ENCODE data around the gene POLDIP3. TPM values are rescaled to one million over a fixed set of nuclear protein-coding genes. Genes with fewer than 3 reads are reported as not detected.
A peak's percentile ranks its signal among the peaks of the same experiment; 100 is the strongest.
"Not testable (repeated sequence)": the region's sequence is repeated elsewhere in the genome, so short reads cannot be mapped to it uniquely, and the experiment has no call there.

POLDIP3 gene
- total RNA-seq, 1 donor from 2014 or later: 22.4 TPM

- Histone ChIP-seq H3K9me3 (ENCODE audit: control insufficient read depth in 3 of 3, low read length in 3 of 3) (no peaks in the 10 kb centered on the region), H3K27ac (ENCODE audit: low read depth, low read length) (no peak overlapping the region), H3K4me3 (ENCODE audit: low read length in 3 of 3) (no peak overlapping the region), H3K9ac (ENCODE audit: low read depth in 1 of 3, low read length in 3 of 3) (no peak overlapping the region), H3K4me1 (ENCODE audit: control insufficient read depth in 3 of 3, insufficient read depth in 3 of 3, low read length in 3 of 3) (no peaks in the 10 kb centered on the region), H3K27me3 (ENCODE audit: control insufficient read depth in 3 of 3, insufficient read depth in 3 of 3, low read length in 3 of 3) (no peaks in the 10 kb centered on the region), H3K36me3 (ENCODE audit: control insufficient read depth in 3 of 3, insufficient read depth in 3 of 3, low read length in 3 of 3) (peaks cover 2 to 7% (median 5%) of the 10 kb centered on the region in 3 donors)
Observed at GRCh38 chr22:42565956-42566355, 48.7 kb downstream of the POLDIP3 start.

- Histone ChIP-seq H3K27me3 (ENCODE audit: control insufficient read depth in 3 of 3, insufficient read depth in 3 of 3, low read length in 3 of 3) (no peaks in the 10 kb centered on the region), H3K9ac (ENCODE audit: low read depth in 1 of 3, low read length in 3 of 3) (no peak overlapping the region), H3K4me1 (ENCODE audit: control insufficient read depth in 3 of 3, insufficient read depth in 3 of 3, low read length in 3 of 3) (no peaks in the 10 kb centered on the region)
Observed at GRCh38 chr22:42564699-42565098, 50.0 kb downstream of the POLDIP3 start.

GRCh38 chr22:42563943-42564342 lies 50.7 kb downstream of the POLDIP3 start:
- H3K9ac ChIP-seq (ENCODE audit: low read depth in 1 of 3, low read length in 3 of 3); H3K4me1 ChIP-seq (ENCODE audit: control insufficient read depth in 3 of 3, insufficient read depth in 3 of 3, low read length in 3 of 3); H3K36me3 ChIP-seq (ENCODE audit: control insufficient read depth in 3 of 3, insufficient read depth in 3 of 3, low read length in 3 of 3); H3K9me3 ChIP-seq (ENCODE audit: control insufficient read depth in 3 of 3, low read length in 3 of 3); H3K27ac ChIP-seq (ENCODE audit: low read depth, low read length); H3K27me3 ChIP-seq (ENCODE audit: control insufficient read depth in 3 of 3, insufficient read depth in 3 of 3, low read length in 3 of 3); H3K4me3 ChIP-seq (ENCODE audit: low read length in 3 of 3): not testable (repeated sequence)

More at GRCh38 chr22:42564699-42565098, 50.0 kb downstream of the POLDIP3 start:
- peaks cover 2 to 7% (median 5%) of the 10 kb centered on the region in 3 donors for H3K36me3 ChIP-seq (ENCODE audit: control insufficient read depth in 3 of 3, insufficient read depth in 3 of 3, low read length in 3 of 3)
- no peak overlapping the region for H3K27ac ChIP-seq (ENCODE audit: low read depth, low read length)
- H3K9me3 ChIP-seq (ENCODE audit: control insufficient read depth in 3 of 3, low read length in 3 of 3): no peaks in the 10 kb centered on the region
- H3K4me3 ChIP-seq (ENCODE audit: low read length in 3 of 3): no peak overlapping the region

GRCh38 chr22:42562684-42563083 lies 52.0 kb downstream of the POLDIP3 start:
- Histone ChIP-seq H3K27ac (ENCODE audit: low read depth, low read length) (no peak overlapping the region), H3K9ac (ENCODE audit: low read depth in 1 of 3, low read length in 3 of 3) (no peak overlapping the region), H3K9me3 (ENCODE audit: control insufficient read depth in 3 of 3, low read length in 3 of 3) (no peaks in the 10 kb centered on the region), H3K36me3 (ENCODE audit: control insufficient read depth in 3 of 3, insufficient read depth in 3 of 3, low read length in 3 of 3) (peaks cover 0 to 3% (median 3%) of the 10 kb centered on the region in 3 donors), H3K4me3 (ENCODE audit: low read length in 3 of 3) (no peak overlapping the region), H3K4me1 (ENCODE audit: control insufficient read depth in 3 of 3, insufficient read depth in 3 of 3, low read length in 3 of 3) (no peaks in the 10 kb centered on the region), H3K27me3 (ENCODE audit: control insufficient read depth in 3 of 3, insufficient read depth in 3 of 3, low read length in 3 of 3) (no peaks in the 10 kb centered on the region)

GRCh38 chr22:42562279-42562678 lies 52.4 kb downstream of the POLDIP3 start:
- H3K4me1 ChIP-seq (ENCODE audit: control insufficient read depth in 3 of 3, insufficient read depth in 3 of 3, low read length in 3 of 3): no peaks in the 10 kb centered on the region
- no peak overlapping the region for H3K27ac ChIP-seq (ENCODE audit: low read depth, low read length)
- no peak overlapping the region for H3K4me3 ChIP-seq (ENCODE audit: low read length in 3 of 3)
- no peaks in the 10 kb centered on the region for H3K9me3 ChIP-seq (ENCODE audit: control insufficient read depth in 3 of 3, low read length in 3 of 3)
- no peak overlapping the region for H3K9ac ChIP-seq (ENCODE audit: low read depth in 1 of 3, low read length in 3 of 3)
- peaks cover 0 to 3% (median 3%) of the 10 kb centered on the region in 3 donors for H3K36me3 ChIP-seq (ENCODE audit: control insufficient read depth in 3 of 3, insufficient read depth in 3 of 3, low read length in 3 of 3)
- no peaks in the 10 kb centered on the region for H3K27me3 ChIP-seq (ENCODE audit: control insufficient read depth in 3 of 3, insufficient read depth in 3 of 3, low read length in 3 of 3)

GRCh38 chr22:42561856-42562255 lies 52.8 kb downstream of the POLDIP3 start:
- Histone ChIP-seq H3K9me3 (ENCODE audit: control insufficient read depth in 3 of 3, low read length in 3 of 3) (no peaks in the 10 kb centered on the region), H3K27ac (ENCODE audit: low read depth, low read length) (no peak overlapping the region)

GRCh38 chr22:42560781-42561180 lies 53.9 kb downstream of the POLDIP3 start:
- Histone ChIP-seq H3K36me3 (ENCODE audit: control insufficient read depth in 3 of 3, insufficient read depth in 3 of 3, low read length in 3 of 3) (no peaks in the 10 kb centered on the region), H3K27ac (ENCODE audit: low read depth, low read length) (no peak overlapping the region), H3K27me3 (ENCODE audit: control insufficient read depth in 3 of 3, insufficient read depth in 3 of 3, low read length in 3 of 3) (no peaks in the 10 kb centered on the region), H3K9me3 (ENCODE audit: control insufficient read depth in 3 of 3, low read length in 3 of 3) (no peaks in the 10 kb centered on the region), H3K4me1 (ENCODE audit: control insufficient read depth in 3 of 3, insufficient read depth in 3 of 3, low read length in 3 of 3) (no peaks in the 10 kb centered on the region), H3K9ac (ENCODE audit: low read depth in 1 of 3, low read length in 3 of 3) (no peak overlapping the region), H3K4me3 (ENCODE audit: low read length in 3 of 3) (no peak overlapping the region)

More at GRCh38 chr22:42561856-42562255, 52.8 kb downstream of the POLDIP3 start:
- H3K27me3 ChIP-seq (ENCODE audit: control insufficient read depth in 3 of 3, insufficient read depth in 3 of 3, low read length in 3 of 3): no peaks in the 10 kb centered on the region
- no peak overlapping the region for H3K4me3 ChIP-seq (ENCODE audit: low read length in 3 of 3)
- H3K4me1 ChIP-seq (ENCODE audit: control insufficient read depth in 3 of 3, insufficient read depth in 3 of 3, low read length in 3 of 3): no peaks in the 10 kb centered on the region
- peaks cover 0 to 3% (median 3%) of the 10 kb centered on the region in 3 donors for H3K36me3 ChIP-seq (ENCODE audit: control insufficient read depth in 3 of 3, insufficient read depth in 3 of 3, low read length in 3 of 3)
- no peak overlapping the region for H3K9ac ChIP-seq (ENCODE audit: low read depth in 1 of 3, low read length in 3 of 3)

- Histone ChIP-seq H3K9me3 (ENCODE audit: control insufficient read depth in 3 of 3, low read length in 3 of 3) (no peaks in the 10 kb centered on the region), H3K27ac (ENCODE audit: low read depth, low read length) (no peak overlapping the region), H3K36me3 (ENCODE audit: control insufficient read depth in 3 of 3, insufficient read depth in 3 of 3, low read length in 3 of 3) (no peaks in the 10 kb centered on the region), H3K27me3 (ENCODE audit: control insufficient read depth in 3 of 3, insufficient read depth in 3 of 3, low read length in 3 of 3) (no peaks in the 10 kb centered on the region), H3K4me3 (ENCODE audit: low read length in 3 of 3) (no peak overlapping the region), H3K4me1 (ENCODE audit: control insufficient read depth in 3 of 3, insufficient read depth in 3 of 3, low read length in 3 of 3) (no peaks in the 10 kb centered on the region), H3K9ac (ENCODE audit: low read depth in 1 of 3, low read length in 3 of 3) (no peak overlapping the region)
Observed at GRCh38 chr22:42560381-42560780, 54.3 kb downstream of the POLDIP3 start.

GRCh38 chr22:42553475-42554361 lies 61.0 kb downstream of the POLDIP3 start, which contains the start of gene SERHL2:
Gene SERHL2, plus strand, starts transcription at chr22:42553956. Its CDS starts 65 bp downstream, at chr22:42554021.
- Histone ChIP-seq H3K36me3 (ENCODE audit: control insufficient read depth in 3 of 3, insufficient read depth in 3 of 3, low read length in 3 of 3) (no peaks in the 10 kb centered on the region), H3K4me3 (ENCODE audit: low read length in 3 of 3) (peak within 1 kb of the TSS; percentile 66 to 93 (median 77)), H3K9me3 (ENCODE audit: control insufficient read depth in 3 of 3, low read length in 3 of 3) (no peaks in the 10 kb centered on the region), H3K27me3 (ENCODE audit: control insufficient read depth in 3 of 3, insufficient read depth in 3 of 3, low read length in 3 of 3) (peaks cover 2 to 13% (median 8%) of the 10 kb centered on the region in 3 donors), H3K4me1 (ENCODE audit: control insufficient read depth in 3 of 3, insufficient read depth in 3 of 3, low read length in 3 of 3) (peaks cover 6 to 11% (median 7%) of the 10 kb centered on the region in 3 donors), H3K9ac (ENCODE audit: low read depth in 1 of 3, low read length in 3 of 3) (peak within 1 kb of the TSS; percentile 61 to 77 (median 70)), H3K27ac (ENCODE audit: low read depth, low read length) (no peak within 1 kb of the TSS)

GRCh38 chr22:42552294-42552647 lies 62.4 kb downstream of the POLDIP3 start:
- not testable (repeated sequence) for H3K9me3 ChIP-seq (ENCODE audit: control insufficient read depth in 3 of 3, low read length in 3 of 3); H3K9ac ChIP-seq (ENCODE audit: low read depth in 1 of 3, low read length in 3 of 3); H3K27ac ChIP-seq (ENCODE audit: low read depth, low read length); H3K4me3 ChIP-seq (ENCODE audit: low read length in 3 of 3); H3K36me3 ChIP-seq (ENCODE audit: control insufficient read depth in 3 of 3, insufficient read depth in 3 of 3, low read length in 3 of 3)
- H3K4me1 ChIP-seq (ENCODE audit: control insufficient read depth in 3 of 3, insufficient read depth in 3 of 3, low read length in 3 of 3): peaks cover 6 to 11% (median 7%) of the 10 kb centered on the region in 3 donors
- peaks cover 2 to 13% (median 8%) of the 10 kb centered on the region in 3 donors for H3K27me3 ChIP-seq (ENCODE audit: control insufficient read depth in 3 of 3, insufficient read depth in 3 of 3, low read length in 3 of 3)
